HG03469 (cell line): Measurements from ENCODE around the gene NEDD4L.

ENCODE experiments used
- ATAC-seq: cut with Tn5 transposase; IDR thresholded peaks from one replicate; pipeline ENCODE4 v1.9.1; 2021; ENCODE audit warnings: mild to moderate bottlenecking, moderate library complexity, moderate number of reproducible peaks; ENCODE audit not compliant: unreplicated experiment

Gene NEDD4L

DNA sequence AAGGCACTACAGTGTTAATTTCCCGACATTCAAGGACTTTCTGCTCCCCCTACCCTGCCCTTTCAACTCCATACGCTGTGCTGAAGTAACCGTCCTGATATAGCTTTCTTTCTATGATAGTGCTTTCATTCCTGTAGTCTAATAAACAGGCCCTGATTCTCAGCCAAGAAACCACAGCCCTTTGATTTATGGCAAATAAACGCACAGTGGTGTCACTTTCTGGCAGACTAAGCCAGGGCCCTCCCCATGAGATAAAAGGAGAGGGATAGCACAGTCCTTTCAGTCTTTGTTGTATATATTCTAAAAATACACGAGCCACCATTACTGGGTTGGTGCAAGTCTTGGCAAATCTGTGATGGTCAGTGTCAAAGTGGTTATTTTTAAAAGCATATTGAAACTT, 293.7 kb downstream of the NEDD4L start:
- no peak for ATAC-seq

- ATAC-seq = no peak
These were observed 294.1 kb downstream of the NEDD4L start for GRCh38 chr18:58338141-58338540.

- ATAC-seq = no peak
These were observed 295.1 kb downstream of the NEDD4L start for GRCh38 chr18:58338961-58339592.

DNA sequence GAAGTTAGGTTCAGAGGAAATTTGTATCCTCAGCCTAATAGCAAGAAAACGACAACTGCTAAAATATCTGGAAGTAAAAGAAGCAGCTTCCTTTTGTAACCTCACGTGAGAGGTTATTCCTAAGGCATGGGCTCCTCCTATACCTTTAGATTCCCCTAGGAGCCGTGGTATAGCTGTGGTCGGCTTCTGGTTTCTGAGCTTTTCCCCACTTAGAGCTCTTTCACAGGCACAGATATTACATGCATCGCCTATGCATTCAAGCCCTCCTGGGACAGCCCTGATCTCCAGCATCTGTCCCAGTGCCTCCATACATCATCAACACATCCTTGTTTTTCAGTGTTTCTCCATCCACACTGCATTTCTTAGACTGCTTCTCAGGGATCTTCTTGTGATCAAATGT, 295.9 kb downstream of the NEDD4L start:
- ATAC-seq = no peak

GRCh38 chr18:58341916-58342315, 297.9 kb downstream of the NEDD4L start:
- ATAC-seq = no peak

DNA sequence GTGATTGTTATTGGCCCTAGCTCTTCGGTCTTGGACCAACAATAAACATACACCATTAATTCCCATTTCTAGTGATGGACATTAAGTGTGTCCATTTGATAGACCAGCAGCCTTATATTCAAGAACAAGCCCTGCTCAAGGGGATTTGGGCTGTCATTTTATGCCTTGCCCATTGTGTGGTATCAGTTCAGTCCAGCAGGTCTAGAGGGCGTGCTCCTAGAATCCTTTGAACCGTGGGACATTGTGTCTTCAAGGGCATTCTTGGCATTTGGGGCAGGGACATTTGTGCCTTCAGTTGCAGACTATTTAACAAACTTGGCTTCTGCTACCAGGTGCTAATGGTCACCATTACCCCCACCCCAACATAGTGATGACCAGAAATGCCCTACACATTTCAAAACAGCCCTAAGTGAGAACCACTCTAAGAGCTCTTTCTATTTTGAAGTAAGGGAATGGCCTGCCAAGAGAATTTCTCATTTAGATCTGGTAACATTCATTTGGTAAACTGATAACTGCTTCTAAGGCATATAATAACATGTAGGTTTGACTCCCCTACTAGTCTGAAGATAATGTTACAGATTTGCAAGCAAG, 300.1 kb downstream of the NEDD4L start:
- ATAC-seq = no peak

DNA sequence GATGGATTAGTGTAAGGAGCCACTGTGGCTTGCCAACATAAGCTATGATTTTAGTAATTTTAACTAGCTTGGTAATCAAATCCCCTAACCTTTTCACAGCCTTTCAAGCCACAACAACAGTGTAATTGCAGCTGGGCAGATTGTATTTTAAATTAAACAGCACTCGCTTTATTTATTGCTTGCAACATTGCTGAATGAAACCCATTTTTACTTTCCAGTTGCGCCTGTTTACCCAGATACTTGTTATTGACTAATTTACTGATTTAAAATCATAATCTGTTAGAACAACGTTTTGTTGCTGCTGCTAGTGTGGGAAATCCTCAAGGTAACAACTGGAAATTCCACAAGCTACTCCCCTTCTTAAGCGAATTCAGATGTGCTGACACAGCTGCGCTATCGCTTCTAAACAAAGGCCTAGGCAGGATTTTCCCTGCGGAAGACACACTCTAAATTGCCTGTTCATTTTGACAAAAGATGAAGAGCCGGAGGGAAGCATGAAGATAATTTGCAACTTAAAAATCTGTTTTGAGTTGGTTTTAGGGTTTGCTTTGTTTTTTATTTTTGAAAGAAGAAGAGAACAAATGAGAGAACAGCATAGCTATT, 300.9 kb downstream of the NEDD4L start:
- ATAC-seq = no peak

GRCh38 chr18:58345875-58346274, 301.8 kb downstream of the NEDD4L start:
- no peak for ATAC-seq

DNA sequence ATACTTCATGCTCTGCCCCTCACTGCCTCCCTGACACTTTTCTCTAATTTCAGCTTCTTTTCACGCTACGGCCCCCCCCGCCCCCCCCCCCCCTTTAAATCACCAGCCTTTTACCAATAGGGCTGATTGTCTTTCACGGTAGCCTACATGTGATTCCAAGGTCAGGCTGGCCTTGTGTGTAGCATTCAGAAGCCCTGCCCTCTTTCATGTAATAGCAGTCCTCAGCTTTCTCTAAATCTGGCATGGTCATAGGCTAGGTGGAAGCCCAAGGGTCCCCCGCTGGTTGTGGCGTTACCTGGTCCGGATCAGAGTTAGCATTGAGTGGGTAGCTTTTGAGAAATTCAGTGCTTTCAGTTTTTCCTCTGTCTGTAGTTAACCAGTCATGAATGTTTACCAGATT, 303.1 kb downstream of the NEDD4L start:
- ATAC-seq = no peak

DNA sequence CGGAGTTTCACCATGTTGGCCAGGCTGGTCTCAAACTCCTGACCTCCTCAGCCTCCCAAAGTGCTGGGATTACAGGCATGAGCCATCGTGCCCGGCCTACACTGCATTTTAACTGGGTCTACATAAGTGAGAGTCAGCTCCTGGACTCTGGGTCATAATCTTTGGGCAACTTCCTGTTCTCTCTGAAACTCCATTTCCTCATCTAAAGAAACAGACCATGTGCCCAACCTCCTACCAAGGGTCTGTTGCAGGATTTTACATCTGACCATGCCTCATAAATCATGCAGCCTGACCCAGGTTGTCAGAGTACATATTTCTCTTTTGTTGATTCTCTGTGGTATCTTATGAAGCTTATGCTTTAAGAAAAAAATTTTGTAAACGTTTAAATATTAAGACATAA, 304.5 kb downstream of the NEDD4L start:
- ATAC-seq = no peak

DNA sequence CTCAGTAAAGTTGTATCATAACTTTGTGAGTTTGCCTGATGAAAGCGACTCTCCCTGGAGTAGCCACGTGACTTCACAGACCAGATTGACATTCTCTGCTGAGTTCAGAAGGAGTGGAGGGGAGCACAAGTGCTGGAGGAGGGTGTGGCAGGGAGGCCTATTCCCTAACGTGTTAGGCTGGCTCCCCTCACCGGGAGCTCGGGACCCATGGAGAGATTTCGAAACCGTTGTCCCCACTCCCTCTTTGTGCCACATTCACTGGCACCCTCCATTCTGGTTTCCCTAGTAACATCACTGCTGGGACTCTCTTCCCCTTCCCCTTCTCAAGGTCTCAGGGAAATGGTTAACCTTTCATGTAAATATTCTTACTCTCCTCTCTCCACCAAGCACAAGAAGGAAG, 304.9 kb downstream of the NEDD4L start:
- ATAC-seq = no peak

GRCh38 chr18:58349650-58350049, 305.6 kb downstream of the NEDD4L start:
- ATAC-seq = no peak

- ATAC-seq = no peak
These were observed 306.5 kb downstream of the NEDD4L start for GRCh38 chr18:58350526-58350925.

DNA sequence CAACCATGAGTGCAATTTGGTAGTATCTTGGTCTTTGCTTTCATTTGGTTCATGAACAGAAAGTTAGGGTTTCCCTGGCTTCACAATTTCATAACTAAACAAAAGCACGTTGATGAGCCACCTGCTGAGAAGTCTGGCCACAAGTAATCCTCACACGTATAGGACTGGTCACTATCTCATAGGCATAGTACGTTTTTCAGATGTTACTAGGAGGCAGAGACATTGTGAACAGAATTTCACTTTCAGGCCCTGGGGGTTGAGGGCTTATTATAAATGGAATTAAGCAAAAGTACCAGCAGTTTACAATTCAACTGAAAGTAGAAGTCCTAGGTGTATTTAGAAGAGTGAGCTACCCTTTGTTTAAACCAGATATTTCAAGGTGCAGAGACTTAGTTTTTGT, 307.8 kb downstream of the NEDD4L start:
- ATAC-seq = no peak

DNA sequence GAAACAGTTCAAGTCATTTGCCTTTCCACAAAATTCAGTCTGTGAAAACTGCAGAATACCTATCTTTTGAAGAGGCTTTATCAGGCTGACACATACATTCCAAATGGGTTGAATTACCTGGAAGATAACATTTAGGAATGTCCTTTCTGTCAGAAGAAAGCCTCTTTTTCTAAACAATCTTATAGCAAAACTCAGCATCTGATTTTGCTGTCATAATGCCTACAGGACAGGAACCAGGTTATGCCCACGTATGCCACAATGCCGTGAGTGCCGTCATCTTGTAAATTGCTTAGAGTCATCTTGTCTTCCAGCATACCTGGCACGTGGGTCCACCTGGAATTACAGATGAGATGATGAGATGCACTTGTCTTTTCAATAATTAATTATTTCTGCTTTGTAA, 309.6 kb downstream of the NEDD4L start:
- ATAC-seq = no peak

GRCh38 chr18:58354051-58354450, 310.0 kb downstream of the NEDD4L start:
- no peak for ATAC-seq

GRCh38 chr18:58354791-58355190, 310.8 kb downstream of the NEDD4L start:
- no peak for ATAC-seq

GRCh38 chr18:58355243-58355642, 311.2 kb downstream of the NEDD4L start:
- no peak for ATAC-seq

- ATAC-seq = no peak
These were observed 315.2 kb downstream of the NEDD4L start for GRCh38 chr18:58359218-58359617.

- no peak for ATAC-seq
These were observed 315.6 kb downstream of the NEDD4L start for GRCh38 chr18:58359620-58360019.

- ATAC-seq = no peak
These were observed 316.3 kb downstream of the NEDD4L start for GRCh38 chr18:58360324-58360723.

- no peak for ATAC-seq
These were observed 317.2 kb downstream of the NEDD4L start for GRCh38 chr18:58361212-58361611.
